Muscle of leg (tissue), 11 donors: ENCODE results near the gene RAB41. TPM values are rescaled to one million over a fixed set of nuclear protein-coding genes. Genes with fewer than 3 reads are reported as not detected.
"Not testable (repeated sequence)": the region's sequence is repeated elsewhere in the genome, so short reads cannot be mapped to it uniquely, and the experiment has no call there.

ENCODE experiments used
- DNase-seq: peaks from one replicate; pipeline ENCODE4 v3.0.0; 2013
- H3K27ac ChIP-seq: one replicate; pipeline ENCODE4 v1.5.1; 2013; ENCODE audit warnings: mild to moderate bottlenecking, low read length, control low read depth
- H3K27me3 ChIP-seq: one replicate; pipeline ENCODE4 v1.6.1; 2013; ENCODE audit warnings: low read length; ENCODE audit not compliant: control insufficient read depth, insufficient read depth
- H3K36me3 ChIP-seq: one replicate; pipeline ENCODE4 v1.6.1; 2013; ENCODE audit warnings: low read length; ENCODE audit not compliant: control insufficient read depth, insufficient read depth
- H3K4me1 ChIP-seq: one replicate; pipeline ENCODE4 v1.6.1; 2013; ENCODE audit warnings: low read length; ENCODE audit not compliant: control insufficient read depth, insufficient read depth
- H3K4me3 ChIP-seq: one replicate; pipeline ENCODE4 v1.5.1; 2013; ENCODE audit warnings: low read length, control low read depth
- H3K9me3 ChIP-seq: replicated peaks from 2 replicates; pipeline ENCODE4 v1.6.1; 2013; ENCODE audit warnings: low read depth, low read length; ENCODE audit not compliant: control insufficient read depth
- WGBS: methylation state at CpG from one replicate; pipeline ENCODE4 v1.1.5; 2013; ENCODE audit warnings: missing lambda C conversion rate; ENCODE audit not compliant: insufficient coverage; 5-methylcytosine and 5-hydroxymethylcytosine counted together
- polyA plus RNA-seq, 8 donors: library from polyadenylated mRNA; unstranded; fragments of 120-200 nt; gene quantifications; one replicate each; pipeline versions ENCODE4 v1.2.1 to v1.2.3, GENCODE V29; 2013; ENCODE audit warnings: inconsistent platforms in 1 of 8, low replicate concordance in 1 of 8; ENCODE audit not compliant: insufficient read length in 8 of 8, insufficient read depth in 1 of 8
- total RNA-seq: library from RNA; stranded (reverse); fragments of 120-200 nt; gene quantifications from one replicate; pipeline ENCODE4 v1.2.4, GENCODE V29; 2013

Gene RAB41
- total and polyA plus RNA-seq, 9 donors: 0.24 to 0.80 (median 0.64) TPM; not detected in 1

DNA sequence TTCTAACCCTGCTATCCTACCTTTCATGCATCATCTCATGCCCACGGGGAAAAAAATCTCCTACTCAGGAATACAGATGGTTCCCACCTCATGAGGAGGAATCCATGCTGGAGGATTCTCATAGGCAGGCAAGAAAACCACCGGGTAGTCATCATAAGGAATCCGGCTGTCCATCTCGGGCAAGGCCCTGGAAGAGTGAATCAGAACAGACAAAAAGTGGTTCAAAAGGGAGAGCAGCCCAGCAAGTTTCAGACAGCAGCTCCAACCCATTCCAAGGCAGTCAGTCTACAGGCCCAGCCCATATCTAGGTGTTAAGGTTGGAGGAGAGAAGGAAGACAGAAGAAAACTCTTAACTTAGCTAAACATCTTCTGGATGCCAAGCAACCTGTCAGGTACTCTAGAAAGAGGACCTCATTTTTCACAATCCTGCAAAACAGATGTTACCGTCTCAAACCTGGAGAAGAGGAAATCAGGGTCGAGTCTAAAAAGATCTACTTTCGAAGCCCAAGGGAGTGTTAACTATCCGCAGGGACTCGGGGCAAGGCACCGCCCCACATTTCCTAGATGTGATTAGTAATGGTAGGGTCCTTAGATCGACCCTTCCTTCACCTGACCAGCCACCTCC, 7.3 kb downstream of the RAB41 start:
- Histone ChIP-seq H3K4me3 (peak overlapping the region; percentile 75), H3K36me3 (peaks cover 8% of the 10 kb centered on the region), H3K27me3 (peaks cover 9% of the 10 kb centered on the region), H3K9me3 (no peaks in the 10 kb centered on the region), H3K4me1 (peaks cover 5% of the 10 kb centered on the region), H3K27ac (peak overlapping the region; percentile 67)
- no peak for DNase-seq
- WGBS: 67% methylated on average over 4 of the region's 11 CpGs

DNA sequence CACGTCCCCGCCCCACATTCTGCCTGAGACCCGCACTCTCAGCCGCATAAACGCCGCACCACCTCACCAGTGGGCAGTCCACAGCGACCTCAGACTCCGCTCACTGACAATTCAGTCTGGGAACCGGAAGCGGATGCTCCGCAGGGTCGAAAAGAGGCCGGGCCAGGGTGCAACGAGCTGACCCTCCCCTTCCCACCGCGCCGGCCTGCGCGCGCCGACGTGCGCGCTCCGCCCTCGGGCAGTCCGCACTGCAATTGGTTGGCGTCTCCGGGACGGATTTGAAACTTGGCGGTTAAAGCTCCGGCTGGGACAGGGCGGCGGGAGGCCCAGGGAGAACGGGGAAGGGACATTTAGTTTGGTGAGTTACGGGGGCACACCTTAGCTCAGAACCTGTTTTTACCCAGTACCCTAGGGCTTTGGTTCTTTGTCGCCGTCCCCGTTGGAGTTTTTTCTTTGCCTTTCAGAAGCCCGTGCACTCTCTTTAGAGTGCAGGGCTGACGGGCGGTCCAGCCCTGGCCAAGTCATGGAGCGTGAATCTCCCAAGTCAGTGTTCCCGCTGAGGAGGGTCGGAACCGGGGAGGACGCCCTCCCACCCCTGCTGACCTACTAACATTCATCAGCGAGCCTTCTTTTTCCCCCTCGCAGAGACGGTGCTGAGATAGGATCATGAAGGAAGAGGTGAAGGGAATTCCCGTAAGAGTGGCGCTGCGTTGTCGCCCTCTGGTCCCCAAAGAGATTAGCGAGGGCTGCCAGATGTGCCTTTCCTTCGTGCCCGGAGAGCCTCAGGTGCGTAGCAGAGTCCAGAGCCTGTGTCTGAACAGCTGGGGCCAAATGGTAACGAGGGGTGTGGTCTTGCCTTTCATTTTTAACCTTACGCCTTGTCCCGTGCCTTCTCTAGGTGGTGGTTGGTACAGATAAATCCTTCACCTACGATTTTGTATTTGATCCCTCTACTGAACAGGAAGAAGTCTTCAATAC, 8.1 kb downstream of the RAB41 start, which contains the start of the genes KIF4A and PDZD11:
Gene KIF4A, plus strand, starts transcription at position 312 of the 978 bp plus-strand sequence. Its CDS starts 355 bp downstream, at position 667.
Gene PDZD11, minus strand, starts transcription at position 135 of the 978 bp plus-strand sequence. CDS start 586 bp downstream, outside the sequence.
- no peaks in the 10 kb centered on the region for H3K9me3 ChIP-seq
- peaks cover 8% of the 10 kb centered on the region for H3K27me3 ChIP-seq
- peak within 1 kb of the TSS; percentile 67 for H3K27ac ChIP-seq
- H3K36me3 ChIP-seq: peaks cover 6% of the 10 kb centered on the region
- peak within 1 kb of the TSS; percentile 75 for H3K4me3 ChIP-seq
- H3K4me1 ChIP-seq: peaks cover 5% of the 10 kb centered on the region
- peak; percentile 93 for DNase-seq
- WGBS: 42% methylated on average over 35 of the region's 62 CpGs

DNA sequence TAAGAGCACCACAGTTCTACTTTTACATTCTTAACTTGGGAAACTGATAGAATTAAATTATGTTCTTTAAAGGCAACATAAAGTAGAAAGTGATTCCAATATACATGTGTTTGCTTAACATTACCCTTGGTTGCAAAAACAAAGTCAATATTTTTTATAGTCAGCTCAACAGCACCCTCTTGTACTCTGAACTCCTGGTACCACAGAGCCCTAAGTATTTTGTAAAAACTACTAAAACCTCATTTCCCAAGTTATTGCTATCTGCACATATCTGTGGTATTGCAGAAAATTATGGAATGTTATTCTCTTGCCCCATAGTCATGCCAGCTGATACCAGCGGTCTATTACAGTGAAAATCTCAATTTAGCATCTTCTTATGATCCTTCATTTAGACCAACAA, 10.8 kb downstream of the RAB41 start:
- Histone ChIP-seq H3K27me3 (peaks cover 6% of the 10 kb centered on the region), H3K4me3 (no peak overlapping the region), H3K27ac (no peak overlapping the region), H3K36me3 (peaks cover 3% of the 10 kb centered on the region), H3K9me3 (no peaks in the 10 kb centered on the region), H3K4me1 (peaks cover 5% of the 10 kb centered on the region)
- DNase-seq: no peak
- WGBS: no CpG with 5 or more reads among the region's 1 CpG

DNA sequence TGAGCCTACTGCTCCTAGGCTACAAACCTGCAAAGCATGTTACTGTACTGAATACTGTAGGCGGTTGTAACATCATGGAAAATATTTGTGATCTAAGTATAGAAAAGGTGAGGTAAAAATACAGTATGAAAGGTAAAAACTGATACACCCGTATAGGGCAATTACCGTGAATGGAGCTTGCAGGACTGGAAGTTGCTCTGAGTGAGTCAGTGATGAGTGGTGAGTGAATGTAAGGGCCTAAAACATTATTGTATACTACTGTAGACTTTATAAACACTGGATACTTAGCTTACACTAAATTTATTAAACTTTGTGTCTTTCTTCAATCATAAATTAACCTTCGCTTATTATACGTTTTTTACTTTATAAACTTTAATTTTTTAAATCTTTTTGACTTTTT, 11.6 kb downstream of the RAB41 start:
- whole genome bisulfite sequencing: no CpG with 5 or more reads among the region's 5 CpGs
- peaks cover 5% of the 10 kb centered on the region for H3K4me1 ChIP-seq

DNA sequence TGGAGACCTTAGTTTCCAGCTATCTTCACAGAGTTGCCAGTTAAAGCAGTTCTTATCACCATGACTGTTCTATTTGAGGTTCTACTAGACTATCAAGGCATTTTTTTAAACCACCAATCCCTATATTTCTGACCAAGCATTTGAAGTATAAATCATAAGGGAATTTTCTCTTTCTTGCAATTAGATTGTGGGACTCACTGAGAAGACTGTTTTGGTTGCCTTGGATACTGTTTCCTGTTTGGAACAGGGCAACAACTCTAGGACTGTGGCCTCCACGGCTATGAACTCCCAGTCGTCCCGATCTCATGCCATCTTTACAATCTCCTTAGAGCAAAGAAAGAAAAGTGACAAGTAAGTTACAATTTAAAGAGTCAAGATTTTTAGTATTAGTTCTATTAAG, 19.7 kb downstream of the RAB41 start:
- H3K27me3 ChIP-seq: peaks cover 4% of the 10 kb centered on the region
- no peak overlapping the region for H3K4me3 ChIP-seq
- no peaks in the 10 kb centered on the region for H3K9me3 ChIP-seq
- H3K4me1 ChIP-seq: no peaks in the 10 kb centered on the region
- WGBS: 83% methylated on average over 1 of the region's 3 CpGs
- peak; percentile 25 for DNase-seq
- no peak overlapping the region for H3K27ac ChIP-seq
- H3K36me3 ChIP-seq: no peaks in the 10 kb centered on the region

More for the DNA sequence above, 11.6 kb downstream of the RAB41 start:
- Histone ChIP-seq H3K27ac (no peak overlapping the region), H3K27me3 (peaks cover 10% of the 10 kb centered on the region), H3K9me3 (no peaks in the 10 kb centered on the region), H3K36me3 (no peaks in the 10 kb centered on the region), H3K4me3 (no peak overlapping the region)
- DNase-seq: no peak

DNA sequence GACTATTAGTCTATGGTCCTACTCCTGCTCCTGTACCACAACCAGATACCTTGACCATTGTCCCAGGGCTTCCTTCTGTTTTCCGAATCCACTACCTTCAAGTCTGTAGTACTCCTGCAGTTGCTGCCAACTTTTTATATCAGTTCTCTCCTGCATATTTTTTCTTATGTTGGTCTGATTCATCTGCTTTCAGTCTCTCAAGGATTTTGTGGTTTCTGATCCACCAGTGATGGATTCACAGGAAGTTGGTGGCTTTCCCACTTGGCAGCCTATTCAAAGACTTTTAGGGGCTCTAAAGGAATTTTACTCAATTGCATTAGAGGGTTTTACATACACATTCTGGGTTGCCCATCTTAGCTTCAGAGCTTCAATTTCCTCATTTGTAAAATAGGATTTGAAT, 31.5 kb downstream of the RAB41 start:
- no peak overlapping the region for H3K4me3 ChIP-seq
- DNase-seq: no peak
- no CpG with 5 or more reads among the region's 1 CpG for WGBS

DNA sequence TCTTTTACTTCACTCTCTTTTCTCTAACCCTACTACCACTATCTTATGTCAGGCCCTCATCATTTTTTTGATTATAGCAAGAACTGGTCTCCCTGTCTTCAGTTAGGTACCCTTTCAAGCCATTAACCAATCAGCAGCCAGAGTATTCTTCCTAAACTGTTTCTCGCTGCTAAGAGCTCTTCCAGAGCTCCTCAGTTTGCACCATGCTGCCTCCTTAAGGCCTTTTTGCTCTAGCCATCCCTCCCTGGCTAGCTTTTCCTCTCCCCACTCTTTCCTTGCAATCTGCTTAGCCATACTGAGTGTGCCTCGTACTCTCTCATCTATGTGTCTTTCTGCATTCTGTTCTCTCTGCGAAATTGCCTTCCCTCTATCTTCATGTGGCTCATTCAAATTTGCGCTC, 40.8 kb downstream of the RAB41 start:
- no peaks in the 10 kb centered on the region for H3K9me3 ChIP-seq
- H3K27me3 ChIP-seq: no peaks in the 10 kb centered on the region
- 79% methylated on average over 4 of the region's 4 CpGs for WGBS
- no peaks in the 10 kb centered on the region for H3K36me3 ChIP-seq
- no peak overlapping the region for H3K4me3 ChIP-seq
- no peaks in the 10 kb centered on the region for H3K4me1 ChIP-seq
- no peak overlapping the region for H3K27ac ChIP-seq
- DNase-seq: no peak

More for the DNA sequence above, 31.5 kb downstream of the RAB41 start:
- H3K36me3 ChIP-seq: no peaks in the 10 kb centered on the region
- H3K27ac ChIP-seq: no peak overlapping the region
- H3K9me3 ChIP-seq: no peaks in the 10 kb centered on the region
- H3K4me1 ChIP-seq: no peaks in the 10 kb centered on the region
- no peaks in the 10 kb centered on the region for H3K27me3 ChIP-seq

DNA sequence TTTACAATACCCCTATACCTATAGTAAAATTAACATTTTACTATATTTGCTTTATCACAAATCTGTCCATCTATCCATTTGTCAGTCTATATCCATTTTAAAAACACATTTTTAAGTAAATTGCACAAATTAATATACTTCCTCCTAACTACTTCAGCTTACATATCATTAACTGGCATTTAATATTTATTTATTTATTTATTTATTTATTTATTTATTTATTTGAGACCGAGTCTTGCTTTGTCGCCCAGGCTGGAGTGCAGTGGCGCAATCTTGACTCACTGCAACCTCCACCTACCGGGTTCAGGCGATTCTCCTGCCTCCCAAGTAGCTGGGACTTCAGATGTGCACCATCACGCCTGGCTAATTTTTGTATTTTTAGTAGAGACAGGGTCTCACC, 41.7 kb downstream of the RAB41 start:
- not testable (repeated sequence) for DNase-seq, H3K9me3 ChIP-seq, H3K36me3 ChIP-seq, H3K27me3 ChIP-seq, H3K4me3 ChIP-seq, H3K27ac ChIP-seq, H3K4me1 ChIP-seq
- WGBS: no CpG with 5 or more reads among the region's 6 CpGs

DNA sequence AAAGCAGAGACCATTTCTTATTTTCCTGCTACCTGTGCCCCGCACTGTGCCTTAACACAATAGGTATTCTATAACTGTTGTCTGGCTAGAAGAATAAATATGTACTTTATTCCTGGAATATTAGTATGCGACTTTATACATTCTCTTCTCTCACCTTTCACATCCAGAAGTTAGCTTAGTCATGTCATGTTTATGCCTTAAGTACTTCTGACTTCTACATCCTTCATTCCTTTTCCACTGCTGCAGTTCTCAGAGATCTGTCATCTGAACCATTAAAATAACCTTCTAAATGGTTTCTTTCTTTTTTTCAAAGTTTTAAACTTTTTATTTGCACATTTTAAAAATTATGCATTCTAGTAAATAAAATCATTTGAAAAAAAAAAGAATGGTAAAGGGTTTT, 42.4 kb downstream of the RAB41 start:
- H3K27ac ChIP-seq: no peak overlapping the region
- DNase-seq: no peak
- H3K4me3 ChIP-seq: no peak overlapping the region
- no peaks in the 10 kb centered on the region for H3K4me1 ChIP-seq
- no CpG with 5 or more reads among the region's 2 CpGs for WGBS
- H3K36me3 ChIP-seq: no peaks in the 10 kb centered on the region
- H3K9me3 ChIP-seq: no peaks in the 10 kb centered on the region
- no peaks in the 10 kb centered on the region for H3K27me3 ChIP-seq

DNA sequence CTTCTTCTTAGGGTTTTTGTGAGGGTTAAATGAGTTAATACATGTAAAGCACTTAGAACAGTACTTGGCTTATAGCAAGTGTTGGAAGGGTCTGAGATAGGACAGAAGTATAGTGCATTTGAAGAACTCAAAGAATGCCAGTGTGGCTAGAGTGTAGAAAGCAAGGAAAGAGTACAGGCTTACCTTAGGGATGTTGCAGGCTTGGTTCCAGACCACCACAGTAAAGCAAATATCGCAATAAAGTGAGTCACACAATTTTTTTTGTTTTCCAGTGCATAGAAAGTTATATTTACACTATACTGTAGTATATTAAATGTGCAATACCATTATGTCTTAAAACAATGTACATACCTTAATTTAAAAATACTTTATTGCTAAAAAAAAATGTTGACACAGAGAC, 49.2 kb downstream of the RAB41 start:
- H3K27me3 ChIP-seq: no peaks in the 10 kb centered on the region
- no peak for DNase-seq
- H3K4me3 ChIP-seq: no peak overlapping the region
- H3K4me1 ChIP-seq: no peaks in the 10 kb centered on the region
- H3K36me3 ChIP-seq: no peaks in the 10 kb centered on the region
- no CpG with 5 or more reads among the region's 1 CpG for WGBS
- no peaks in the 10 kb centered on the region for H3K9me3 ChIP-seq
- no peak overlapping the region for H3K27ac ChIP-seq
